Keratinocyte (primary cell): ENCODE data around the gene PCAT6.

Experiments used
- EZH2 ChIP-seq: IDR thresholded peaks from one replicate; pipeline ENCODE4 v1.6.1; 2012; ENCODE audit warnings: inconsistent platforms, mild to moderate bottlenecking, low read length, moderate library complexity
- TF ChIP-seq, protein P1 (sequence below), 3 experiments: IDR thresholded peaks in 1 of 3; conservative IDR thresholded peaks in 1 of 3; optimal IDR thresholded peaks in 1 of 3; 2 replicates in 2 of 3; 3 replicates in 1 of 3; pipeline versions ENCODE3 to v1.5.1; 2011; ENCODE audit warnings: low read length in 3 of 3, mild to moderate bottlenecking in 3 of 3, moderate library complexity in 2 of 3, control low read depth in 1 of 3, inconsistent platforms in 1 of 3; ENCODE audit not compliant: insufficient read depth in 2 of 3; ENCODE audit errors: extremely low read depth in 1 of 3

DNA sequence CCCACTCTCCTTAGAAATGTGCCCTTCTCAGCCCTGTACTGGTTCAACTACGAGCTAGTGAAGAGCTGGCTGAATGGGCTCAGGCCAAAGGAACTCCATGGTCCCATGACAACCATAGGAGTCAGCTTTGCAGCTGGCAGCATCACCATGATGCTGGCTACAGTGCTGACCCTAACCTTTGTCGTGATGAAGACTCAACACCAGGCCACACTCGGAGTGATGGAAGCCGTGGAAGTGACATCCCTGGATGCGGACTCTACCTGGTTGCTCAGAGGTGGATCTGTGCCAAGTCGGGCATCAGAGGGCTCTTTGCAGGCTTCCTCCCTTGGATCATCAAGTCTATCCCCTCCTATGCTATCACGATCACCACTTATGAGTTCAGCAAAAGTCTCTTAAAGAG is 14.1 kb upstream of the PCAT6 start:
- TF ChIP-seq, protein P1, sequence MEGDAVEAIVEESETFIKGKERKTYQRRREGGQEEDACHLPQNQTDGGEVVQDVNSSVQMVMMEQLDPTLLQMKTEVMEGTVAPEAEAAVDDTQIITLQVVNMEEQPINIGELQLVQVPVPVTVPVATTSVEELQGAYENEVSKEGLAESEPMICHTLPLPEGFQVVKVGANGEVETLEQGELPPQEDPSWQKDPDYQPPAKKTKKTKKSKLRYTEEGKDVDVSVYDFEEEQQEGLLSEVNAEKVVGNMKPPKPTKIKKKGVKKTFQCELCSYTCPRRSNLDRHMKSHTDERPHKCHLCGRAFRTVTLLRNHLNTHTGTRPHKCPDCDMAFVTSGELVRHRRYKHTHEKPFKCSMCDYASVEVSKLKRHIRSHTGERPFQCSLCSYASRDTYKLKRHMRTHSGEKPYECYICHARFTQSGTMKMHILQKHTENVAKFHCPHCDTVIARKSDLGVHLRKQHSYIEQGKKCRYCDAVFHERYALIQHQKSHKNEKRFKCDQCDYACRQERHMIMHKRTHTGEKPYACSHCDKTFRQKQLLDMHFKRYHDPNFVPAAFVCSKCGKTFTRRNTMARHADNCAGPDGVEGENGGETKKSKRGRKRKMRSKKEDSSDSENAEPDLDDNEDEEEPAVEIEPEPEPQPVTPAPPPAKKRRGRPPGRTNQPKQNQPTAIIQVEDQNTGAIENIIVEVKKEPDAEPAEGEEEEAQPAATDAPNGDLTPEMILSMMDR (optimal IDR thresholded peaks at IDR 0.05 in 1 of 3, IDR thresholded peaks at IDR 0.05 in 1 of 3, conservative IDR thresholded peaks at IDR 0.05 in 1 of 3; ENCODE audit: extremely low read depth in 1 of 3, insufficient read depth in 2 of 3, low read length in 3 of 3), result no peak
- TF ChIP-seq EZH2, result no peak
